H1 (cell line): ENCODE measurements around the gene PIGL. TPM values are rescaled to one million over a fixed set of nuclear protein-coding genes. Genes with fewer than 3 reads are reported as not detected.

Experiments used
- CTCF ChIA-PET: fragments of 300-600 bp; sonication (Branson Sonifier 250); formaldehyde crosslinking; loops from one replicate; lab custom pipeline; 2021; ENCODE audit not compliant: partially characterized antibody; lab: Charles Lee
- POLR2A ChIA-PET: fragments of 300-600 bp; sonication (Branson Sonifier 250); formaldehyde crosslinking; loops from one replicate; lab custom pipeline; 2021; ENCODE audit warnings: inconsistent platforms; ENCODE audit not compliant: partially characterized antibody; lab: Charles Lee
- DNase-seq, 2 experiments: peaks; one replicate each; pipeline versions ENCODE4 v3.0.0 to v3.0.0-alpha.2; 2010 to 2022; ENCODE audit warnings: low spot score in 2 of 2, low read depth in 1 of 2, mixed read lengths in 1 of 2
- FAIRE-seq: peaks from 2 replicates; lab custom pipeline; 2011; peaks lifted over from hg19 to GRCh38; lab: Jason Lieb, UNC
- H2AFZ ChIP-seq: 2 replicates; pipeline ENCODE4 v1.8.1; 2012; ENCODE audit warnings: low read length, inconsistent platforms
- H2AK5ac ChIP-seq: 2 replicates; pipeline ENCODE4 v1.6.1; 2013; ENCODE audit warnings: low read depth, low read length
- H2BK120ac ChIP-seq: replicated peaks from 2 replicates; pipeline ENCODE3; 2013; ENCODE audit warnings: low read depth, low read length, inconsistent platforms
- H2BK12ac ChIP-seq: 2 replicates; pipeline ENCODE4 v1.6.1; 2013; ENCODE audit warnings: low read depth, low read length
- H2BK15ac ChIP-seq: 2 replicates; pipeline ENCODE4 v1.6.1; 2013; ENCODE audit warnings: low read length
- H2BK20ac ChIP-seq: 2 replicates; pipeline ENCODE4 v1.6.1; 2013; ENCODE audit warnings: low read length
- H2BK5ac ChIP-seq: 2 replicates; pipeline ENCODE4 v1.6.1; 2013; ENCODE audit warnings: low read depth, low read length
- H3K14ac ChIP-seq: 2 replicates; pipeline ENCODE4 v1.6.1; 2013; ENCODE audit warnings: inconsistent platforms; ENCODE audit not compliant: insufficient read length
- H3K18ac ChIP-seq: 2 replicates; pipeline ENCODE4 v1.6.1; 2013; ENCODE audit warnings: low read length; ENCODE audit errors: extremely low read depth
- H3K23ac ChIP-seq: 2 replicates; pipeline ENCODE4 v1.6.1; 2013; ENCODE audit warnings: inconsistent platforms; ENCODE audit not compliant: insufficient read length
- H3K23me2 ChIP-seq: 2 replicates; pipeline ENCODE4 v1.6.1; 2013; ENCODE audit warnings: low read depth, low read length
- H3K27ac ChIP-seq: 2 replicates; pipeline ENCODE4 v1.6.1; 2011; ENCODE audit warnings: low read depth, low read length, inconsistent platforms
- H3K27me3 ChIP-seq, 4 experiments: replicated peaks in 1 of 4; 1 replicate in 1 of 4; 2 replicates in 3 of 4; pipeline versions ENCODE4 v1.6.1 to v1.8.1; 2011 to 2013; ENCODE audit warnings: low read length in 3 of 4, mild to moderate bottlenecking in 3 of 4, inconsistent platforms in 2 of 4, mixed read lengths in 2 of 4, moderate library complexity in 1 of 4; ENCODE audit not compliant: control insufficient read depth in 3 of 4, insufficient read depth in 3 of 4; ENCODE audit errors: extremely low read depth in 1 of 4
- H3K36me3 ChIP-seq, 4 experiments: 2 replicates each; pipeline versions ENCODE4 v1.6.1 to v1.8.1; 2011 to 2013; ENCODE audit warnings: mild to moderate bottlenecking in 4 of 4, low read length in 3 of 4, moderate library complexity in 2 of 4, control low read depth in 1 of 4, inconsistent platforms in 1 of 4; ENCODE audit not compliant: insufficient read depth in 4 of 4, control insufficient read depth in 2 of 4
- H3K4ac ChIP-seq: replicated peaks from 2 replicates; pipeline ENCODE3; 2013; ENCODE audit warnings: low read length, low read depth, mixed read lengths, inconsistent platforms; ENCODE audit not compliant: insufficient read length
- H3K4me1 ChIP-seq, 4 experiments: replicated peaks in 1 of 4; 1 replicate in 1 of 4; 2 replicates in 3 of 4; pipeline versions ENCODE4 v1.6.1 to v1.8.1; 2011 to 2013; ENCODE audit warnings: low read length in 3 of 4, inconsistent platforms in 2 of 4, mixed read lengths in 1 of 4; ENCODE audit not compliant: insufficient read depth in 4 of 4, control insufficient read depth in 3 of 4
- H3K4me2 ChIP-seq, 2 experiments: 2 replicates each; pipeline versions ENCODE4 v1.6.1 to v1.8.1; 2011 to 2013; ENCODE audit warnings: low read depth in 2 of 2, low read length in 2 of 2, control low read depth in 1 of 2, inconsistent platforms in 1 of 2, mild to moderate bottlenecking in 1 of 2; ENCODE audit not compliant: insufficient read depth in 1 of 2
- H3K4me3 ChIP-seq, 4 experiments: fragments of 200-600, 300-600 bp in 1 of 4; sonication (generic), shearing (Covaris generic), sonication (Bioruptor Twin) in 1 of 4; 2 replicates each; pipeline versions ENCODE4 v1.5.1 to v1.8.1; 2011 to 2016; ENCODE audit warnings: low read length in 4 of 4, low read depth in 3 of 4, control low read depth in 2 of 4, inconsistent platforms in 2 of 4, mild to moderate bottlenecking in 2 of 4, mixed read lengths in 1 of 4, moderate library complexity in 1 of 4; ENCODE audit not compliant: insufficient read depth in 2 of 4; ENCODE audit errors: extremely low read depth in 1 of 4
- H3K56ac ChIP-seq: replicated peaks from 2 replicates; pipeline ENCODE3; 2013; ENCODE audit warnings: low read depth, mild to moderate bottlenecking, mixed read lengths, low read length, inconsistent platforms; ENCODE audit not compliant: insufficient read length
- H3K79me1 ChIP-seq: 2 replicates; pipeline ENCODE4 v1.6.1; 2013; ENCODE audit warnings: low read depth, low read length, control low read depth
- H3K79me2 ChIP-seq, 2 experiments: 2 replicates each; pipeline versions ENCODE4 v1.6.1 to v1.8.1; 2012 to 2013; ENCODE audit warnings: low read length in 2 of 2, mild to moderate bottlenecking in 2 of 2, inconsistent platforms in 1 of 2; ENCODE audit not compliant: insufficient read depth in 2 of 2, control insufficient read depth in 1 of 2
- H3K9ac ChIP-seq, 4 experiments: replicated peaks in 1 of 4; 1 replicate in 1 of 4; 2 replicates in 3 of 4; pipeline versions ENCODE4 v1.6.1 to v1.8.1; 2011 to 2013; ENCODE audit warnings: low read depth in 3 of 4, low read length in 3 of 4, control low read depth in 2 of 4, mild to moderate bottlenecking in 2 of 4, moderate library complexity in 2 of 4, inconsistent platforms in 1 of 4; ENCODE audit errors: extremely low read depth in 1 of 4
- H3K9me3 ChIP-seq, 2 experiments: 2 replicates each; pipeline versions ENCODE4 v1.6.1 to v1.8.1; 2012 to 2013; ENCODE audit warnings: mild to moderate bottlenecking in 2 of 2, moderate library complexity in 2 of 2, control low read depth in 1 of 2, inconsistent platforms in 1 of 2, low read depth in 1 of 2, low read length in 1 of 2, mixed read lengths in 1 of 2; ENCODE audit not compliant: insufficient read depth in 2 of 2
- H4K20me1 ChIP-seq, 2 experiments: replicated peaks in 1 of 2; 2 replicates each; pipeline versions ENCODE3 to v1.8.1; 2011 to 2013; ENCODE audit warnings: inconsistent platforms in 2 of 2, low read length in 2 of 2, mild to moderate bottlenecking in 1 of 2; ENCODE audit not compliant: insufficient read depth in 2 of 2, control insufficient read depth in 1 of 2
- H4K5ac ChIP-seq: 2 replicates; pipeline ENCODE4 v1.6.1; 2013; ENCODE audit warnings: low read length, low read depth, mixed read lengths, inconsistent platforms; ENCODE audit not compliant: insufficient read length
- H4K8ac ChIP-seq: 2 replicates; pipeline ENCODE4 v1.8.0; 2013; ENCODE audit warnings: mild to moderate bottlenecking, moderate library complexity, low read length, inconsistent platforms; ENCODE audit not compliant: insufficient read depth; ENCODE audit errors: extremely low read depth
- H4K91ac ChIP-seq: replicated peaks from 2 replicates; pipeline ENCODE3; 2013; ENCODE audit warnings: low read length, mixed read lengths, inconsistent platforms; ENCODE audit not compliant: insufficient read length
- EP300 ChIP-seq, 2 experiments: IDR thresholded peaks; 1 replicate in 1 of 2; 2 replicates in 1 of 2; pipeline ENCODE4 v1.6.1; 2011 to 2012; ENCODE audit warnings: low read depth in 2 of 2, low read length in 2 of 2, mild to moderate bottlenecking in 2 of 2, borderline replicate concordance in 1 of 2, inconsistent platforms in 1 of 2, moderate library complexity in 1 of 2
- FOSL1 ChIP-seq: IDR thresholded peaks from 2 replicates; pipeline ENCODE4 v1.6.1; 2011; ENCODE audit warnings: mild to moderate bottlenecking, low read depth, low read length, moderate library complexity; ENCODE audit not compliant: insufficient read depth
- HDAC6 ChIP-seq: IDR thresholded peaks from one replicate; pipeline ENCODE4 v1.7.1; 2012; ENCODE audit warnings: low read depth, mild to moderate bottlenecking, inconsistent platforms, low read length, moderate library complexity
- POLR2A ChIP-seq, 2 experiments: IDR thresholded peaks; 1 replicate in 1 of 2; 2 replicates in 1 of 2; pipeline ENCODE4 v1.6.1; 2011; ENCODE audit warnings: low read depth in 2 of 2, low read length in 2 of 2, mild to moderate bottlenecking in 2 of 2; ENCODE audit errors: control extremely low read depth in 1 of 2
- POLR2AphosphoS5 ChIP-seq: IDR thresholded peaks from 2 replicates; pipeline ENCODE4 v1.6.1; 2011; ENCODE audit warnings: low read depth, low read length
- RXRA ChIP-seq: IDR thresholded peaks from 2 replicates; pipeline ENCODE4 v1.6.1; 2011; ENCODE audit warnings: low read depth, mild to moderate bottlenecking, low read length, moderate library complexity; ENCODE audit not compliant: insufficient read depth
- SIN3A ChIP-seq, 2 experiments: IDR thresholded peaks in 1 of 2; conservative IDR thresholded peaks in 1 of 2; 2 replicates each; pipeline ENCODE4 v1.6.1; 2011 to 2012; ENCODE audit warnings: low read length in 2 of 2, improper control_type of control experiment in 1 of 2, low read depth in 1 of 2, mild to moderate bottlenecking in 1 of 2
- SP2 ChIP-seq: IDR thresholded peaks from 2 replicates; pipeline ENCODE4 v1.6.1; 2012; ENCODE audit warnings: mild to moderate bottlenecking, low read length, inconsistent platforms
- TAF1 ChIP-seq: IDR thresholded peaks from 2 replicates; pipeline ENCODE4 v1.6.1; 2011; ENCODE audit warnings: mild to moderate bottlenecking, low read depth, low read length
- TAF7 ChIP-seq: optimal IDR thresholded peaks from 2 replicates; pipeline ENCODE3; 2011; ENCODE audit warnings: low read depth, mild to moderate bottlenecking, inconsistent platforms, low read length, moderate library complexity, borderline replicate concordance
- TBP ChIP-seq: IDR thresholded peaks from 2 replicates; pipeline ENCODE4 v1.6.1; 2011; ENCODE audit warnings: low read depth, low read length, improper control_type of control experiment
- TEAD4 ChIP-seq: IDR thresholded peaks from 2 replicates; pipeline ENCODE4 v1.6.1; 2012; ENCODE audit warnings: low read depth, low read length, inconsistent platforms, mixed read lengths
- YY1 ChIP-seq: IDR thresholded peaks from 2 replicates; pipeline ENCODE4 v1.6.1; 2011; ENCODE audit warnings: low read depth, mild to moderate bottlenecking, low read length
- WGBS, 2 experiments: shearing (Covaris generic) in 1 of 2; methylation state at CpG; one replicate each; pipeline versions ENCODE4 v1.1.6 to v1.1.7; 2013 to 2015; ENCODE audit warnings: low lambda C conversion rate in 2 of 2, mixed read lengths in 2 of 2, inconsistent platforms in 1 of 2, low coverage in 1 of 2, missing lambda C conversion rate in 1 of 2; ENCODE audit not compliant: insufficient replicate concordance in 2 of 2, insufficient coverage in 1 of 2, insufficient read length in 1 of 2; ENCODE audit errors: extremely low coverage in 1 of 2, missing lambda C conversion rate in 1 of 2; 5-methylcytosine and 5-hydroxymethylcytosine counted together
- polyA plus RNA-seq, 7 experiments: library from polyadenylated mRNA; depleted of rRNA in 3 of 7; stranded (reverse) in 5 of 7; unstranded in 2 of 7; fragments of >200 nt in 5 of 7; fragments of 200-250 nt in 2 of 7; gene quantifications; 1 replicate in 5 of 7; 2 replicates in 1 of 7; 4 replicates in 1 of 7; pipeline versions ENCODE4 v1.2.1 to v1.2.3, GENCODE V29; 2011 to 2013; ENCODE audit warnings: missing spikeins in 2 of 7, mixed read lengths in 2 of 7
- total RNA-seq: library from RNA; stranded (reverse); fragmentation: NEBNext Ultra II Directional; extraction: Animal tissue kit (Norgen Biotek cat#: 25700); gene quantifications from 2 replicates; pipeline ENCODE4 v1.2.1, GENCODE V29; 2021
- TF ChIP-seq, protein P1 (sequence below): IDR thresholded peaks from 2 replicates; pipeline ENCODE4 v1.6.1; 2012; ENCODE audit warnings: inconsistent platforms

Gene PIGL
- total and polyA plus RNA-seq, 2 of the 8 experiments (the other 6 are each of a cell fraction or from before 2014, with no cell fraction given): 28.4 to 30.8 TPM

GRCh38 chr17:16349431-16349830, 132.4 kb downstream of the PIGL start:
- Histone ChIP-seq H3K36me3 (peaks cover 23 to 40% (median 32%) of the 10 kb centered on the region in 4 experiments), H3K9me3 (no peaks in the 10 kb centered on the region), H2BK12ac (no peak overlapping the region), H4K5ac (no peak overlapping the region), H3K9ac (no peak overlapping the region), H2BK20ac (no peak overlapping the region), H2BK5ac (no peak overlapping the region), H3K4ac (no peak overlapping the region), H3K23me2 (peaks cover 2% of the 10 kb centered on the region; the same call in 1 of the 2 replicates), H3K27ac (no peak overlapping the region), H3K14ac (no peak overlapping the region), H3K79me2 (peaks cover 0 to 34% of the 10 kb centered on the region in 2 experiments; a peak in 2 of 4 replicates), H3K4me3 (no peak overlapping the region), H2BK120ac (no peak overlapping the region), H4K20me1 (peaks cover 0 to 3% of the 10 kb centered on the region in 2 experiments), H2AFZ (no peak overlapping the region), H3K56ac (no peak overlapping the region), H3K4me2 (no peak overlapping the region), H2BK15ac (no peak overlapping the region), H4K91ac (no peak overlapping the region), H3K79me1 (no peaks in the 10 kb centered on the region), H3K18ac (no peak overlapping the region), H3K27me3 (no peaks in the 10 kb centered on the region; a peak in 1 of 7 replicates), H4K8ac (no peak overlapping the region), H3K4me1 (no peaks in the 10 kb centered on the region), H3K23ac (no peak overlapping the region), H2AK5ac (no peak overlapping the region)
- DNase-seq (no peak), FAIRE-seq (no peak)
- ChIA-PET CTCF (interaction anchor here (0.6 to 5.7 kb wide), 5 partner anchors 15 to 67 kb away, joined by 4 to 44 read pairs (median 6); no protein-coding TSS in a partner anchor), POLR2A (interaction anchor here (0.6 to 6.7 kb wide), 8 partner anchors 8 to 152 kb away, joined by 3 to 71 read pairs (median 4); no protein-coding TSS in a partner anchor)
- WGBS, 2 experiments: 85% methylated on average over 5 of the region's 5 CpGs; no CpG with 5 or more reads in 1 of the 2 experiments
- no peak for TF ChIP-seq HDAC6
- TF ChIP-seq SP2: no peak
- TF ChIP-seq POLR2A (IDR thresholded peaks at IDR 0.05; ENCODE audit: control extremely low read depth in 1 of 2, low read depth in 2 of 2, low read length in 2 of 2): no peak; a peak in 1 of 3 replicates
- no peak for TF ChIP-seq YY1
- no peak for TF ChIP-seq EP300 (IDR thresholded peaks at IDR 0.05; ENCODE audit: borderline replicate concordance in 1 of 2, low read depth in 2 of 2, low read length in 2 of 2)
- no peak for TF ChIP-seq RXRA
- TF ChIP-seq TBP: no peak
- TF ChIP-seq TEAD4: no peak
- no peak for TF ChIP-seq POLR2AphosphoS5
- TF ChIP-seq, protein P1, sequence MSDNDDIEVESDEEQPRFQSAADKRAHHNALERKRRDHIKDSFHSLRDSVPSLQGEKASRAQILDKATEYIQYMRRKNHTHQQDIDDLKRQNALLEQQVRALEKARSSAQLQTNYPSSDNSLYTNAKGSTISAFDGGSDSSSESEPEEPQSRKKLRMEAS: no peak
- TF ChIP-seq SIN3A (conservative IDR thresholded peaks at IDR 0.05 in 1 of 2, IDR thresholded peaks at IDR 0.05 in 1 of 2; ENCODE audit: low read depth in 1 of 2, low read length in 2 of 2): no peak
- TF ChIP-seq FOSL1: no peak
- TF ChIP-seq TAF1: no peak
- no peak for TF ChIP-seq TAF7
